Nephron progenitor cell (in vitro differentiated cells): Measurements from ENCODE around the gene TTLL8.

Source experiments
- DNase-seq: peaks from one replicate; pipeline ENCODE4 v3.0.0; 2021
- H3K27ac Mint-ChIP-seq: 2 replicates; pipeline ENCODE4 v1.8.0; 2021; ENCODE audit warnings: mild to moderate bottlenecking, moderate library complexity, mixed read lengths
- H3K27me3 Mint-ChIP-seq: 2 replicates; pipeline ENCODE4 v1.8.0; 2021; ENCODE audit warnings: mild to moderate bottlenecking, low read depth, mixed read lengths; ENCODE audit not compliant: poor library complexity
- H3K36me3 Mint-ChIP-seq: 2 replicates; pipeline ENCODE4 v1.8.0; 2021; ENCODE audit warnings: low read depth, mixed read lengths
- H3K4me1 Mint-ChIP-seq: 2 replicates; pipeline ENCODE4 v1.8.0; 2021; ENCODE audit warnings: mixed read lengths
- H3K4me3 Mint-ChIP-seq: 2 replicates; pipeline ENCODE4 v1.8.0; 2021; ENCODE audit warnings: mild to moderate bottlenecking, moderate library complexity, mixed read lengths
- H3K9me3 Mint-ChIP-seq: 2 replicates; pipeline ENCODE4 v1.8.0; 2021; ENCODE audit warnings: mild to moderate bottlenecking, moderate library complexity, mixed read lengths
- CTCF ChIP-seq: fragments of 200-600 bp; sonication (generic); IDR thresholded peaks from 2 replicates; pipeline ENCODE4 v1.5.0; 2021; ENCODE audit warnings: antibody characterized with exemption

Gene TTLL8

GRCh38 chr22:50071432-50072166, 13.5 kb upstream of the TTLL8 start:
- Mint-ChIP-seq H3K27ac (no peak overlapping the region), H3K36me3 (no peaks in the 10 kb centered on the region), H3K4me1 (peaks cover 10% of the 10 kb centered on the region), H3K27me3 (peaks cover 6% of the 10 kb centered on the region), H3K9me3 (no peaks in the 10 kb centered on the region), H3K4me3 (no peak overlapping the region)
- no peak for DNase-seq
- TF ChIP-seq CTCF, result no peak

GRCh38 chr22:50070366-50070765, 12.3 kb upstream of the TTLL8 start:
- H3K4me3 Mint-ChIP-seq, result no peak overlapping the region
- no peaks in the 10 kb centered on the region for H3K9me3 Mint-ChIP-seq
- no peak for DNase-seq
- peaks cover 13% of the 10 kb centered on the region for H3K4me1 Mint-ChIP-seq
- H3K36me3 Mint-ChIP-seq, result no peaks in the 10 kb centered on the region
- TF ChIP-seq CTCF, result no peak
- no peaks in the 10 kb centered on the region for H3K27me3 Mint-ChIP-seq
- no peak overlapping the region for H3K27ac Mint-ChIP-seq

GRCh38 chr22:50068096-50068495, 10.0 kb upstream of the TTLL8 start:
- no peak overlapping the region for H3K4me3 Mint-ChIP-seq
- no peaks in the 10 kb centered on the region for H3K9me3 Mint-ChIP-seq
- peaks cover 25% of the 10 kb centered on the region for H3K4me1 Mint-ChIP-seq
- no peaks in the 10 kb centered on the region for H3K36me3 Mint-ChIP-seq
- no peak for TF ChIP-seq CTCF
- no peak for DNase-seq
- H3K27me3 Mint-ChIP-seq, result no peaks in the 10 kb centered on the region
- no peak overlapping the region for H3K27ac Mint-ChIP-seq

- Mint-ChIP-seq H3K36me3 (no peaks in the 10 kb centered on the region), H3K27me3 (no peaks in the 10 kb centered on the region), H3K27ac (no peak overlapping the region)
Observed at GRCh38 chr22:50067244-50067643, 9.1 kb upstream of the TTLL8 start.

GRCh38 chr22:50064453-50064852, 6.4 kb upstream of the TTLL8 start:
- no peak overlapping the region for H3K4me3 Mint-ChIP-seq
- no peaks in the 10 kb centered on the region for H3K9me3 Mint-ChIP-seq
- H3K4me1 Mint-ChIP-seq, result peaks cover 48% of the 10 kb centered on the region
- DNase-seq, result no peak
- H3K27me3 Mint-ChIP-seq, result no peaks in the 10 kb centered on the region
- no peak for TF ChIP-seq CTCF
- H3K36me3 Mint-ChIP-seq, result no peaks in the 10 kb centered on the region
- no peak overlapping the region for H3K27ac Mint-ChIP-seq

More at GRCh38 chr22:50067244-50067643, 9.1 kb upstream of the TTLL8 start:
- H3K9me3 Mint-ChIP-seq, result no peaks in the 10 kb centered on the region
- no peak for TF ChIP-seq CTCF
- DNase-seq, result no peak
- no peak overlapping the region for H3K4me3 Mint-ChIP-seq
- peaks cover 25% of the 10 kb centered on the region for H3K4me1 Mint-ChIP-seq
